DND-41 (cell line): ENCODE measurements around the gene LILRA1.

ENCODE experiments used
- ATAC-seq: fragments of 200-7000 bp; cut with Tn5 transposase; 3 replicates; pipeline ENCODE4 v1.9.1; 2021; ENCODE audit warnings: low read depth; ENCODE audit not compliant: insufficient read depth
- DNase-seq: peaks from one replicate; pipeline ENCODE4 v3.0.0-alpha.2; 2020
- H2AFZ ChIP-seq: 2 replicates; pipeline ENCODE4 v1.6.0; 2012; ENCODE audit warnings: low read depth, low read length
- H3K27ac ChIP-seq: 2 replicates; pipeline ENCODE4 v1.5.1; 2012; ENCODE audit warnings: low read length, inconsistent platforms
- H3K27me3 ChIP-seq: fragments of 200-600 bp; sonication (generic); 2 replicates; pipeline ENCODE4 v1.6.0; 2012; ENCODE audit warnings: low read length, mild to moderate bottlenecking, inconsistent platforms; ENCODE audit not compliant: insufficient read depth, poor library complexity
- H3K36me3 ChIP-seq: 2 replicates; pipeline ENCODE4 v1.5.1; 2012; ENCODE audit warnings: low read length, inconsistent platforms; ENCODE audit not compliant: insufficient read depth
- H3K4me1 ChIP-seq: 2 replicates; pipeline ENCODE4 v1.5.1; 2012; ENCODE audit warnings: mild to moderate bottlenecking, low read length; ENCODE audit not compliant: insufficient read depth
- H3K4me2 ChIP-seq: 2 replicates; pipeline ENCODE4 v1.6.0; 2012; ENCODE audit warnings: mild to moderate bottlenecking, moderate library complexity, low read length, inconsistent platforms; ENCODE audit not compliant: insufficient read depth
- H3K4me3 ChIP-seq, 2 experiments: fragments of 200-600 bp in 1 of 2; shearing (Covaris generic) in 1 of 2; 2 replicates each; pipeline ENCODE4 v1.5.1; 2012 to 2016; ENCODE audit warnings: inconsistent platforms in 2 of 2, low read length in 2 of 2, mild to moderate bottlenecking in 2 of 2, low read depth in 1 of 2, moderate library complexity in 1 of 2
- H3K79me2 ChIP-seq: 2 replicates; pipeline ENCODE4 v1.6.0; 2012; ENCODE audit warnings: low read length, inconsistent platforms; ENCODE audit not compliant: insufficient read depth
- H3K9ac ChIP-seq: 2 replicates; pipeline ENCODE4 v1.6.0; 2012; ENCODE audit warnings: low read depth, mild to moderate bottlenecking, inconsistent platforms, low read length, moderate library complexity
- H3K9me3 ChIP-seq: 2 replicates; pipeline ENCODE4 v1.5.1; 2012; ENCODE audit warnings: low read length, moderate library complexity, mild to moderate bottlenecking, inconsistent platforms; ENCODE audit not compliant: insufficient read depth, severe bottlenecking
- H4K20me1 ChIP-seq: 2 replicates; pipeline ENCODE4 v1.6.0; 2012; ENCODE audit warnings: low read length; ENCODE audit not compliant: insufficient read depth
- CTCF ChIP-seq: IDR thresholded peaks from 2 replicates; pipeline ENCODE4 v1.5.1; 2012; ENCODE audit warnings: borderline replicate concordance, low read length, moderate library complexity, mild to moderate bottlenecking; ENCODE audit not compliant: poor library complexity, severe bottlenecking; ENCODE audit errors: extremely low read depth
- EZH2 ChIP-seq: IDR thresholded peaks from 3 replicates; pipeline ENCODE4 v1.6.1; 2012; ENCODE audit warnings: borderline replicate concordance, low read depth, mild to moderate bottlenecking, moderate library complexity, low read length, inconsistent platforms; ENCODE audit not compliant: severe bottlenecking

Gene LILRA1

GRCh38 chr19:54572696-54573311 is 20.6 kb upstream of the LILRA1 start:
- Histone ChIP-seq H4K20me1 (no peaks in the 10 kb centered on the region), H3K36me3 (no peaks in the 10 kb centered on the region), H3K27me3 (no peaks in the 10 kb centered on the region), H3K9me3 (no peaks in the 10 kb centered on the region), H3K4me2 (no peak overlapping the region), H2AFZ (no peak overlapping the region), H3K4me1 (no peaks in the 10 kb centered on the region), H3K9ac (no peak overlapping the region), H3K27ac (no peak overlapping the region), H3K4me3 (no peak overlapping the region), H3K79me2 (no peaks in the 10 kb centered on the region)
- no peak for TF ChIP-seq CTCF
- no peak for TF ChIP-seq EZH2
- DNase-seq = no peak
- no peak for ATAC-seq

- H3K4me1 ChIP-seq = no peaks in the 10 kb centered on the region
- H3K4me2 ChIP-seq = no peak within 1 kb of the TSS
- no peaks in the 10 kb centered on the region for H3K27me3 ChIP-seq
- DNase-seq = no peak
- no peak for ATAC-seq
- H4K20me1 ChIP-seq = no peaks in the 10 kb centered on the region
- no peak within 1 kb of the TSS for H3K9ac ChIP-seq
- no peak within 1 kb of the TSS for H3K4me3 ChIP-seq
- no peaks in the 10 kb centered on the region for H3K9me3 ChIP-seq
- no peak for TF ChIP-seq CTCF
- TF ChIP-seq EZH2 = no peak
- H3K27ac ChIP-seq = no peak within 1 kb of the TSS
- H2AFZ ChIP-seq = no peak within 1 kb of the TSS
- no peaks in the 10 kb centered on the region for H3K36me3 ChIP-seq
- H3K79me2 ChIP-seq = no peaks in the 10 kb centered on the region
Observed at GRCh38 chr19:54573330-54573872, 20.0 kb upstream of the LILRA1 start, which contains the start of gene LILRA2. Gene LILRA2 (plus strand): TSS chr19:54573790. CDS start chr19:54573879, 89 bp downstream.

- Histone ChIP-seq H3K27me3 (no peaks in the 10 kb centered on the region), H3K4me3 (no peak overlapping the region), H3K4me1 (no peaks in the 10 kb centered on the region), H3K4me2 (no peak overlapping the region), H2AFZ (no peak overlapping the region), H3K27ac (no peak overlapping the region), H3K36me3 (no peaks in the 10 kb centered on the region), H3K79me2 (no peaks in the 10 kb centered on the region), H3K9me3 (no peaks in the 10 kb centered on the region), H3K9ac (no peak overlapping the region), H4K20me1 (no peaks in the 10 kb centered on the region)
- no peak for TF ChIP-seq CTCF
- TF ChIP-seq EZH2 = no peak
- DNase-seq (no peak), ATAC-seq (no peak)
Observed at GRCh38 chr19:54574051-54574450, 19.4 kb upstream of the LILRA1 start.
